ENCODE measurements around the gene TMEM233. TPM values are rescaled to one million over a fixed set of nuclear protein-coding genes. Genes with fewer than 3 reads are reported as not detected.

The TMEM233 gene
- total and polyA plus RNA-seq, 2 of the 8 experiments (the other 6 are each of a cell fraction or from before 2014, with no cell fraction given) = 0.09 TPM

- Histone ChIP-seq H3K27ac (ENCODE audit: low read depth, low read length) (no peak overlapping the region), H3K56ac (replicated peaks; ENCODE audit: insufficient read length, low read depth, low read length) (no peak overlapping the region), H2AK5ac (ENCODE audit: low read depth, low read length) (no peak overlapping the region), H3K14ac (ENCODE audit: insufficient read length) (no peak overlapping the region), H3K4me1 (replicated peaks in 1 of 4; ENCODE audit: control insufficient read depth in 3 of 4, insufficient read depth in 4 of 4, low read length in 3 of 4) (peaks cover 0 to 4% (median 0%) of the 10 kb centered on the region in 4 experiments; a peak in 2 of 7 replicates), H3K23me2 (ENCODE audit: low read depth, low read length) (no peaks in the 10 kb centered on the region), H2BK5ac (ENCODE audit: low read depth, low read length) (no peak overlapping the region), H4K5ac (ENCODE audit: insufficient read length, low read depth, low read length) (no peak overlapping the region), H3K23ac (ENCODE audit: insufficient read length) (no peak overlapping the region), H2BK15ac (ENCODE audit: low read length) (no peak overlapping the region), H3K27me3 (replicated peaks in 1 of 4; ENCODE audit: control insufficient read depth in 3 of 4, extremely low read depth in 1 of 4, insufficient read depth in 3 of 4, low read length in 3 of 4) (no peaks in the 10 kb centered on the region), H3K4ac (replicated peaks; ENCODE audit: insufficient read length, low read depth, low read length) (no peak overlapping the region), H3K79me2 (ENCODE audit: control insufficient read depth in 1 of 2, insufficient read depth in 2 of 2, low read length in 2 of 2) (peaks cover 0 to 25% of the 10 kb centered on the region in 2 experiments; a peak in 2 of 4 replicates), H2BK120ac (replicated peaks; ENCODE audit: low read depth, low read length) (no peak overlapping the region), H4K91ac (replicated peaks; ENCODE audit: insufficient read length, low read length) (no peak overlapping the region), H2AFZ (ENCODE audit: low read length) (no peak overlapping the region), H4K20me1 (replicated peaks in 1 of 2; ENCODE audit: control insufficient read depth in 1 of 2, insufficient read depth in 2 of 2, low read length in 2 of 2) (peaks cover 7 to 13% of the 10 kb centered on the region in 2 experiments), H3K9me3 (ENCODE audit: insufficient read depth in 2 of 2, low read depth in 1 of 2, low read length in 1 of 2) (no peaks in the 10 kb centered on the region), H3K18ac (ENCODE audit: extremely low read depth, low read length) (no peak overlapping the region), H2BK20ac (ENCODE audit: low read length) (no peak overlapping the region), H3K79me1 (ENCODE audit: low read depth, low read length) (no peaks in the 10 kb centered on the region; the same call in 1 of the 2 replicates), H3K4me3 (ENCODE audit: extremely low read depth in 1 of 4, insufficient read depth in 2 of 4, low read depth in 3 of 4, low read length in 4 of 4) (no peak overlapping the region), H4K8ac (ENCODE audit: extremely low read depth, insufficient read depth, low read length) (no peak overlapping the region), H3K4me2 (ENCODE audit: insufficient read depth in 1 of 2, low read depth in 2 of 2, low read length in 2 of 2) (no peak overlapping the region), H3K9ac (replicated peaks in 1 of 4; ENCODE audit: extremely low read depth in 1 of 4, low read depth in 3 of 4, low read length in 3 of 4) (no peak overlapping the region), H3K36me3 (ENCODE audit: control insufficient read depth in 2 of 4, insufficient read depth in 4 of 4, low read length in 3 of 4) (peaks cover 27 to 84% (median 67%) of the 10 kb centered on the region in 4 experiments), H2BK12ac (ENCODE audit: low read depth, low read length) (no peak overlapping the region)
- ChIA-PET CTCF (ENCODE audit: partially characterized antibody) (interaction anchor here (0.9 kb wide), 1 partner anchor 31 kb away, joined by 4 read pairs; no protein-coding TSS in a partner anchor), POLR2A (ENCODE audit: partially characterized antibody) (interaction anchor here (0.8 kb wide), 1 partner anchor 15 kb away, joined by 3 read pairs; no protein-coding TSS in a partner anchor)
- WGBS, 2 experiments (ENCODE audit: extremely low coverage in 1 of 2, insufficient coverage in 1 of 2, insufficient read length in 1 of 2, insufficient replicate concordance in 2 of 2, low coverage in 1 of 2, low lambda C conversion rate in 2 of 2, missing lambda C conversion rate in 1 of 2) = 94% methylated on average over 7 of the region's 7 CpGs; no CpG with 5 or more reads in 1 of the 2 experiments
- DNase-seq (ENCODE audit: low read depth in 1 of 2, low spot score in 2 of 2) (no peak), FAIRE-seq (no peak)
- no peak for TF ChIP-seq SUZ12 (IDR thresholded peaks at IDR 0.05; ENCODE audit: low read length)
These were observed 80.1 kb downstream of the TMEM233 start for GRCh38 chr12:119673634-119674033.
